ENCODE results near the gene ANO7. TPM values are rescaled to one million over a fixed set of nuclear protein-coding genes. Genes with fewer than 3 reads are reported as not detected.

Gene ANO7
- total and polyA plus RNA-seq, 2 of the 8 experiments (the other 6 are each of a cell fraction or from before 2014, with no cell fraction given), result 3.2 to 6.9 TPM

GRCh38 chr2:241218131-241219029, 29.9 kb downstream of the ANO7 start:
- Histone ChIP-seq H3K4me1 (replicated peaks in 1 of 4; ENCODE audit: control insufficient read depth in 3 of 4, insufficient read depth in 4 of 4, low read length in 3 of 4) (peaks cover 0 to 18% (median 10%) of the 10 kb centered on the region in 4 experiments; a peak in 6 of 7 replicates), H3K14ac (ENCODE audit: insufficient read length) (no peak overlapping the region), H2BK20ac (ENCODE audit: low read length) (no peak overlapping the region), H3K56ac (replicated peaks; ENCODE audit: insufficient read length, low read depth, low read length) (peak overlapping the region; percentile 77), H2BK12ac (ENCODE audit: low read depth, low read length) (no peak overlapping the region), H3K9me3 (ENCODE audit: insufficient read depth in 2 of 2, low read depth in 1 of 2, low read length in 1 of 2) (no peaks in the 10 kb centered on the region), H2BK15ac (ENCODE audit: low read length) (0 out of 2 replicates have a peak overlapping the region, but pooled peaks have one; percentile 81), H2BK5ac (ENCODE audit: low read depth, low read length) (no peak overlapping the region), H3K27me3 (replicated peaks in 1 of 4; ENCODE audit: control insufficient read depth in 3 of 4, extremely low read depth in 1 of 4, insufficient read depth in 3 of 4, low read length in 3 of 4) (no peaks in the 10 kb centered on the region), H3K23ac (ENCODE audit: insufficient read length) (no peak overlapping the region), H3K79me2 (ENCODE audit: control insufficient read depth in 1 of 2, insufficient read depth in 2 of 2, low read length in 2 of 2) (no peaks in the 10 kb centered on the region; a peak in 2 of 4 replicates), H3K4me2 (ENCODE audit: insufficient read depth in 1 of 2, low read depth in 2 of 2, low read length in 2 of 2) (peak overlapping the region; percentile 65 to 85), H3K23me2 (ENCODE audit: low read depth, low read length) (peaks cover 7% of the 10 kb centered on the region; the same call in 1 of the 2 replicates), H3K4me3 (ENCODE audit: extremely low read depth in 1 of 4, insufficient read depth in 2 of 4, low read depth in 3 of 4, low read length in 4 of 4) (peak overlapping the region; percentile 61 to 75 (median 62)), H2AFZ (ENCODE audit: low read length) (no peak overlapping the region), H3K79me1 (ENCODE audit: low read depth, low read length) (no peaks in the 10 kb centered on the region), H2AK5ac (ENCODE audit: low read depth, low read length) (no peak overlapping the region), H3K4ac (replicated peaks; ENCODE audit: insufficient read length, low read depth, low read length) (no peak overlapping the region), H2BK120ac (replicated peaks; ENCODE audit: low read depth, low read length) (no peak overlapping the region), H3K9ac (replicated peaks in 1 of 4; ENCODE audit: extremely low read depth in 1 of 4, low read depth in 3 of 4, low read length in 3 of 4) (peak overlapping the region in 2 of 4 experiments; percentile 29 to 40; a peak in 4 of 7 replicates), H4K20me1 (replicated peaks in 1 of 2; ENCODE audit: control insufficient read depth in 1 of 2, insufficient read depth in 2 of 2, low read length in 2 of 2) (no peaks in the 10 kb centered on the region), H3K18ac (ENCODE audit: extremely low read depth, low read length) (0 out of 2 replicates have a peak overlapping the region, but pooled peaks have one; percentile 48), H4K91ac (replicated peaks; ENCODE audit: insufficient read length, low read length) (peak overlapping the region; percentile 85), H4K8ac (ENCODE audit: extremely low read depth, insufficient read depth, low read length) (peak overlapping the region; percentile 90), H3K27ac (ENCODE audit: low read depth, low read length) (no peak overlapping the region; the same call in 1 of the 2 replicates), H4K5ac (ENCODE audit: insufficient read length, low read depth, low read length) (no peak overlapping the region), H3K36me3 (ENCODE audit: control insufficient read depth in 2 of 4, insufficient read depth in 4 of 4, low read length in 3 of 4) (no peaks in the 10 kb centered on the region)
- FAIRE-seq (no peak), DNase-seq (ENCODE audit: low read depth in 1 of 2, low spot score in 2 of 2) (peak in 1 of 2 experiments; percentile 71)
- ChIA-PET CTCF (ENCODE audit: partially characterized antibody) (interaction anchor here (0.7 to 1.5 kb wide), 6 partner anchors 11 to 145 kb away, joined by 3 to 6 read pairs (median 3); partner anchors contain the start of gene ANO7), POLR2A (ENCODE audit: partially characterized antibody) (interaction anchor here (1.0 to 1.6 kb wide), 2 partner anchors 15 to 97 kb away, joined by 3 to 6 read pairs; partner anchors contain the start of genes HDLBP and SEPTIN2)
- 3% methylated on average over 23 of the region's 83 CpGs; no CpG with 5 or more reads in 1 of the 2 experiments for WGBS, 2 experiments (ENCODE audit: extremely low coverage in 1 of 2, insufficient coverage in 1 of 2, insufficient read length in 1 of 2, insufficient replicate concordance in 2 of 2, low coverage in 1 of 2, low lambda C conversion rate in 2 of 2, missing lambda C conversion rate in 1 of 2)
- TF ChIP-seq RBBP5 (IDR thresholded peaks at IDR 0.05; ENCODE audit: borderline replicate concordance, low read depth, low read length) (0 out of 2 replicates have a peak, but pooled peaks have one; percentile 42), RNF2 (IDR thresholded peaks at IDR 0.05; ENCODE audit: borderline replicate concordance, low read depth, low read length, missing control alignments, poor library complexity, severe bottlenecking) (no peak), HDAC2 (IDR thresholded peaks at IDR 0.05; ENCODE audit: borderline replicate concordance in 1 of 2, low read depth in 2 of 2, low read length in 2 of 2) (0 out of 4 replicates have a peak, but pooled peaks of 1 of the 2 experiments have one; percentile 33), BRCA1 (IDR thresholded peaks at IDR 0.05; ENCODE audit: low read depth, low read length) (no peak), JUND (IDR thresholded peaks at IDR 0.05; ENCODE audit: low read length) (no peak), USF2 (IDR thresholded peaks at IDR 0.05; ENCODE audit: low read length) (no peak)
